Liver (tissue), 3 donors: ENCODE measurements around the gene THAP10.

Experiments
- CTCF ChIP-seq: fragments of 150-350 bp; IDR thresholded peaks from 2 replicates; pipeline ENCODE4 v1.5.1; 2017; ENCODE audit warnings: improper control_type of control experiment, low read depth, low read length; ENCODE audit not compliant: missing input control
- MAX ChIP-seq: IDR thresholded peaks from 2 replicates; pipeline ENCODE4 v1.6.1; 2016; ENCODE audit warnings: antibody characterized with exemption
- RAD21 ChIP-seq, 2 donors: IDR thresholded peaks; 2 replicates each; pipeline ENCODE4 v1.6.1; 2016; ENCODE audit warnings: antibody characterized with exemption in 2 of 2, mild to moderate bottlenecking in 2 of 2
- donor health status: healthy.
- donor health status: healthy.

GRCh38 chr15:70933411-70933810, 41.2 kb upstream of the THAP10 start:
- no peak for TF ChIP-seq CTCF
- TF ChIP-seq RAD21 (IDR thresholded peaks at IDR 0.05) = no peak
- no peak for TF ChIP-seq MAX
